C4-2B (cell line): ENCODE measurements around the gene LRTM2.

Source experiments
- ZFX ChIP-seq: fragments of 450-650 bp; IDR thresholded peaks from 2 replicates; pipeline ENCODE4 v1.6.1; 2017
- TF ChIP-seq, protein P1 (sequence below): fragments of 450-650 bp; conservative IDR thresholded peaks from 2 replicates; pipeline ENCODE4 v1.5.1; 2017; ENCODE audit warnings: mild to moderate bottlenecking

DNA sequence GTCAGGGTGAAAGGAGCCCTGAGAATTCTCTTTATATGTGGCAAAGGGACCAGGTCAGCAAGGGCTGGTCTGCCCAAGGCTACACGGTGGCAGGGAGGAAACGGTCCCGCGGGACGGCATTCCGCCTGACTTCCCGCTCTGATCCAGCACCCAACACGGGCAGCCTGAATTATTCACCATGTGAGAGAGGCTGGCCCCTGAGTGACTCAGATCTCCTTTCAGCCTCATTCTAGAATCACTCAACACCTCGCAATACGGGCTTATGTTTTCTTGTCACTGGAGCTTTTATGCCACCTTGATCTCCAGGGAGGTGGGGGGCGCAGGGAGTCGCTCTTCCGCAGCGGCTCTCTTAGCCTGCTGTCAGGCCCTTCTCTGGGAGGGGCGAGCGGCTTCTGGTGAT, 8.5 kb downstream of the LRTM2 start:
- TF ChIP-seq, protein P1, sequence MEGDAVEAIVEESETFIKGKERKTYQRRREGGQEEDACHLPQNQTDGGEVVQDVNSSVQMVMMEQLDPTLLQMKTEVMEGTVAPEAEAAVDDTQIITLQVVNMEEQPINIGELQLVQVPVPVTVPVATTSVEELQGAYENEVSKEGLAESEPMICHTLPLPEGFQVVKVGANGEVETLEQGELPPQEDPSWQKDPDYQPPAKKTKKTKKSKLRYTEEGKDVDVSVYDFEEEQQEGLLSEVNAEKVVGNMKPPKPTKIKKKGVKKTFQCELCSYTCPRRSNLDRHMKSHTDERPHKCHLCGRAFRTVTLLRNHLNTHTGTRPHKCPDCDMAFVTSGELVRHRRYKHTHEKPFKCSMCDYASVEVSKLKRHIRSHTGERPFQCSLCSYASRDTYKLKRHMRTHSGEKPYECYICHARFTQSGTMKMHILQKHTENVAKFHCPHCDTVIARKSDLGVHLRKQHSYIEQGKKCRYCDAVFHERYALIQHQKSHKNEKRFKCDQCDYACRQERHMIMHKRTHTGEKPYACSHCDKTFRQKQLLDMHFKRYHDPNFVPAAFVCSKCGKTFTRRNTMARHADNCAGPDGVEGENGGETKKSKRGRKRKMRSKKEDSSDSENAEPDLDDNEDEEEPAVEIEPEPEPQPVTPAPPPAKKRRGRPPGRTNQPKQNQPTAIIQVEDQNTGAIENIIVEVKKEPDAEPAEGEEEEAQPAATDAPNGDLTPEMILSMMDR, result no peak
- no peak for TF ChIP-seq ZFX
